GM18858 (cell line): ENCODE results near the gene TFCP2.

Experiments used
- ATAC-seq: cut with Tn5 transposase; IDR thresholded peaks from one replicate; pipeline ENCODE4 v1.9.1; 2021; ENCODE audit not compliant: unreplicated experiment

The TFCP2 gene

DNA sequence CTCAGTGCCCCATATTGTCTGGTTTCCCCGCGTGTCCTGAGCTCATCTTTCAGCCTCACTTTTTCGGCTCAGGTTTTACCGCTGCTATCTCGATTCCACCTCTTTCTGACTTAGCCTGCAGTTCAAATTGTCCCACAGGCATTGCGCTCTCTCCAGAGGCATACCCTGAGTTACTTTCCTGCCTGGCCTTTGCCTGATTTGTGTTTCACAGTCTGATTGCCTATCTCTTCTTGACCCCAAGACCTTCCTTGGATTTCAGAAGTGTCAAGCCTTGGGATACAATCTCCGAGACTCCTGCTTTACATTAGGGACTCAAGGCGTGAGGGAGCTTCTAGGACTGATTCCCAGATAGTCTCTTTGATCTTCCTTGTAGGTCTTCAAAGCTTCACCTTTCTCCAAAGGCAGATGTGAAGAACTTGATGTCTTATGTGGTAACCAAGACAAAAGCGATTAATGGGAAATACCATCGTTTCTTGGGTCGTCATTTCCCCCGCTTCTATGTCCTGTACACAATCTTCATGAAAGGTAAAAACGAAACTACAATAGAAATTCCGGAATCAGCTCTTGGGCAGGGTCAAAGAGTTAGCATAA is 124.2 kb downstream of the TFCP2 start:
- no peak for ATAC-seq

DNA sequence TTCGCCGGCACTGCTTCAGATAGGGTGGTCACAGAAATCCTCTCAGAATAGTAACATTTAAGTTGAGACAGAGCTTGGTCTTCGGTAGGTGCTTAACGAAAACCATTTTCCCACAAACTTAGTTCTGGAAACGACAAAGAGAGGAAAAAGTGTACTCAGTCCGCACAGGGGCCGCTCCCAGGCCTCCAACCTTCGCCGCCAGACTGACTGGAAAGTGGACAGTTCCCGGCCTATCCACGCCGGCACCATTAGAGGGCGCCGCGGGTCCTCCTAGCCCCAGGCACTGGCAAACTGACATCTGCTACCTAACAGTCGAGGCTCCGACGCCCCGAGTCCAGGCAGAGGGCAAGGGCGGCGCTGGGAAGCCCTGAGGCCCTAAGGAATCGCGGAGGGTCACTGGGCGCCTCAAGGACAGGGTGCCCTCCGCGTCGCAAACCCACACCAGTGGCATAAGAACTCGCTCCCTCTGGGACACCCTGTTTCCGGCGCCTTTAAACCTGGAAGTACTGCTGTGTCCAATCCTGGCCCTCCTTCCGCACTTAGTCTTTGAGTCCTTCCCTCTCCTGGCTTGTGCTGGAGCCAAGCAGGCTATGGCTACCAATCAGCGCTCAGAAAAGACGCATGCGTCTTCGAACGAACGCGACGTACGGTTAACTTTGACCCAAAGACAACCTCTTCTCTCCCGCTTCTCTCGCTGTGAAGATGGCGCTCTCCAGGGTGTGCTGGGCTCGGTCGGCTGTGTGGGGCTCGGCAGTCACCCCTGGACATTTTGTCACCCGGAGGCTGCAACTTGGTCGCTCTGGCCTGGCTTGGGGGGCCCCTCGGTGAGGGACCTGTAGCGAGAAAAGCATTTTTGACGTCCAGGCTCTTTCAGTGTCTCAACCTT is 125.0 kb downstream of the TFCP2 start, which contains the start of gene LETMD1:
LETMD1 (plus strand) TSS at position 673 of the 886 bp plus-strand sequence; CDS start at position 703, 30 bp downstream.
- ATAC-seq: peak; percentile 92
